H9 (cell line): ENCODE data around the gene SLC12A8. TPM values are rescaled to one million over a fixed set of nuclear protein-coding genes. Genes with fewer than 3 reads are reported as not detected.

ENCODE experiments used
- DNase-seq: peaks from one replicate; pipeline ENCODE4 v3.0.0-alpha.2; 2017
- H2AFZ ChIP-seq: one replicate; pipeline ENCODE4 v1.6.1; 2013; ENCODE audit warnings: mild to moderate bottlenecking, low read length, control low read depth, moderate library complexity
- H2AK5ac ChIP-seq: 2 replicates; pipeline ENCODE4 v1.6.1; 2013; ENCODE audit warnings: low read length, control low read depth, mixed read lengths; ENCODE audit not compliant: insufficient read length
- H2BK120ac ChIP-seq: one replicate; pipeline ENCODE4 v1.6.1; 2013; ENCODE audit warnings: low read depth, mild to moderate bottlenecking, low read length, control low read depth, inconsistent platforms; ENCODE audit not compliant: poor library complexity, severe bottlenecking
- H2BK12ac ChIP-seq: 2 replicates; pipeline ENCODE4 v1.6.1; 2013; ENCODE audit warnings: low read length, control low read depth, mixed read lengths, low read depth; ENCODE audit not compliant: insufficient read length
- H2BK15ac ChIP-seq: 2 replicates; pipeline ENCODE4 v1.6.1; 2013; ENCODE audit warnings: low read depth, low read length, control low read depth
- H2BK20ac ChIP-seq: one replicate; pipeline ENCODE4 v1.6.1; 2013; ENCODE audit warnings: low read depth, mild to moderate bottlenecking, low read length, control low read depth, inconsistent platforms; ENCODE audit not compliant: poor library complexity, severe bottlenecking
- H2BK5ac ChIP-seq: 2 replicates; pipeline ENCODE4 v1.6.1; 2013; ENCODE audit warnings: low read length, control low read depth, mixed read lengths; ENCODE audit not compliant: insufficient read length
- H3K14ac ChIP-seq: 2 replicates; pipeline ENCODE4 v1.6.1; 2013; ENCODE audit warnings: low read length, control low read depth; ENCODE audit not compliant: insufficient read depth
- H3K18ac ChIP-seq: 2 replicates; pipeline ENCODE4 v1.6.1; 2013; ENCODE audit warnings: low read depth, mild to moderate bottlenecking, mixed read lengths, low read length, control low read depth; ENCODE audit not compliant: insufficient read length
- H3K23ac ChIP-seq: 2 replicates; pipeline ENCODE4 v1.6.1; 2013; ENCODE audit warnings: low read length, control low read depth, mixed read lengths, low read depth; ENCODE audit not compliant: insufficient read length
- H3K23me2 ChIP-seq: 2 replicates; pipeline ENCODE4 v1.6.1; 2013; ENCODE audit warnings: low read depth, mild to moderate bottlenecking, mixed read lengths, low read length, control low read depth; ENCODE audit not compliant: insufficient read length, poor library complexity, severe bottlenecking
- H3K27ac ChIP-seq: 2 replicates; pipeline ENCODE4 v1.5.1; 2013; ENCODE audit warnings: low read length, control low read depth, mixed read lengths, low read depth; ENCODE audit not compliant: insufficient read length
- H3K27me3 ChIP-seq: 2 replicates; pipeline ENCODE4 v1.6.1; 2013; ENCODE audit warnings: low read length, control low read depth, inconsistent platforms; ENCODE audit not compliant: insufficient read depth
- H3K4ac ChIP-seq: 2 replicates; pipeline ENCODE4 v1.6.1; 2013; ENCODE audit warnings: low read depth, mild to moderate bottlenecking, control low read depth, inconsistent platforms, low read length, moderate library complexity
- H3K4me1 ChIP-seq: 2 replicates; pipeline ENCODE4 v1.6.1; 2013; ENCODE audit warnings: low read length, control low read depth, inconsistent platforms; ENCODE audit not compliant: insufficient read depth
- H3K4me2 ChIP-seq: 2 replicates; pipeline ENCODE4 v1.6.1; 2013; ENCODE audit warnings: low read length, control low read depth, mixed read lengths; ENCODE audit not compliant: insufficient read length, insufficient read depth
- H3K56ac ChIP-seq: 2 replicates; pipeline ENCODE4 v1.6.1; 2013; ENCODE audit warnings: low read depth, mild to moderate bottlenecking, mixed read lengths, low read length, control low read depth; ENCODE audit not compliant: insufficient read length
- H3K79me1 ChIP-seq: 2 replicates; pipeline ENCODE4 v1.6.1; 2013; ENCODE audit warnings: low read depth, mild to moderate bottlenecking, moderate library complexity, low read length, control low read depth, inconsistent platforms; ENCODE audit not compliant: insufficient read depth, poor library complexity, severe bottlenecking
- H3K79me2 ChIP-seq: 2 replicates; pipeline ENCODE4 v1.6.1; 2013; ENCODE audit warnings: low read length, control low read depth, inconsistent platforms; ENCODE audit not compliant: insufficient read depth
- H3K9ac ChIP-seq: 2 replicates; pipeline ENCODE4 v1.6.1; 2013; ENCODE audit warnings: low read length, control low read depth, mixed read lengths; ENCODE audit not compliant: insufficient read length; ENCODE audit errors: extremely low read depth
- H3K9me3 ChIP-seq: one replicate; pipeline ENCODE4 v1.6.1; 2013; ENCODE audit warnings: low read depth, low read length, inconsistent platforms; ENCODE audit not compliant: control insufficient read depth
- H3T11ph ChIP-seq: one replicate; pipeline ENCODE4 v1.6.1; 2013; ENCODE audit warnings: mild to moderate bottlenecking, low read length, control low read depth, inconsistent platforms
- H4K20me1 ChIP-seq: one replicate; pipeline ENCODE4 v1.6.1; 2013; ENCODE audit not compliant: control insufficient read depth, insufficient read length, insufficient read depth
- H4K5ac ChIP-seq: 2 replicates; pipeline ENCODE4 v1.6.1; 2013; ENCODE audit warnings: low read depth, mild to moderate bottlenecking, mixed read lengths, low read length, control low read depth; ENCODE audit not compliant: insufficient read length
- H4K8ac ChIP-seq: replicated peaks from 2 replicates; pipeline ENCODE4 v1.6.1; 2013; ENCODE audit warnings: low read length, control low read depth, mixed read lengths, low read depth; ENCODE audit not compliant: insufficient read length
- H4K91ac ChIP-seq: 2 replicates; pipeline ENCODE4 v1.6.1; 2013; ENCODE audit warnings: low read depth, mild to moderate bottlenecking, moderate library complexity, mixed read lengths, low read length, control low read depth; ENCODE audit not compliant: insufficient read length
- H3K27ac Mint-ChIP-seq, 3 experiments: 2 replicates in 2 of 3; 3 replicates in 1 of 3; pipeline ENCODE4 v1.8.0; 2020 to 2021; ENCODE audit warnings: mixed read lengths in 3 of 3, mild to moderate bottlenecking in 1 of 3, moderate library complexity in 1 of 3
- H3K27me3 Mint-ChIP-seq: 2 replicates; pipeline ENCODE4 v1.8.0; 2021; ENCODE audit warnings: low read depth, mild to moderate bottlenecking, moderate library complexity, mixed read lengths
- H3K36me3 Mint-ChIP-seq, 3 experiments: 2 replicates in 2 of 3; 3 replicates in 1 of 3; pipeline ENCODE4 v1.8.0; 2020 to 2021; ENCODE audit warnings: low read depth in 3 of 3, mixed read lengths in 3 of 3; ENCODE audit not compliant: insufficient read depth in 1 of 3
- H3K4me1 Mint-ChIP-seq, 2 experiments: 2 replicates each; pipeline ENCODE4 v1.8.0; 2020; ENCODE audit warnings: mixed read lengths in 2 of 2
- H3K4me3 Mint-ChIP-seq, 2 experiments: 2 replicates in 1 of 2; 3 replicates in 1 of 2; pipeline ENCODE4 v1.8.0; 2020 to 2021; ENCODE audit warnings: mild to moderate bottlenecking in 2 of 2, mixed read lengths in 2 of 2, moderate library complexity in 1 of 2
- H3K9me3 Mint-ChIP-seq, 2 experiments: 2 replicates in 1 of 2; 3 replicates in 1 of 2; pipeline ENCODE4 v1.8.0; 2020; ENCODE audit warnings: mild to moderate bottlenecking in 2 of 2, mixed read lengths in 2 of 2, moderate library complexity in 1 of 2
- CTCF ChIP-seq: fragments of 200-600 bp; sonication (generic); conservative IDR thresholded peaks from 3 replicates; pipeline ENCODE4 v1.8.0; 2021; ENCODE audit warnings: antibody characterized with exemption, mild to moderate bottlenecking
- WGBS: extraction: QIAGEN DNeasy Blood & Tissue Kit; methylation state at CpG from one replicate; pipeline ENCODE4 v1.1.7; 2013; ENCODE audit warnings: missing lambda C conversion rate, low lambda C conversion rate, mixed read lengths; ENCODE audit not compliant: insufficient read length; ENCODE audit errors: extremely low coverage; 5-methylcytosine and 5-hydroxymethylcytosine counted together
- total RNA-seq: library from RNA; stranded (reverse); gene quantifications from 2 replicates; pipeline ENCODE4 v1.2.1, GENCODE V29; 2021

The SLC12A8 gene
- total RNA-seq, 1 experiment from 2014 or later, result 8.2 TPM

- no peak overlapping the region for H2BK15ac ChIP-seq
These were observed 151.4 kb downstream of the SLC12A8 start for GRCh38 chr3:125061170-125061569.

More at GRCh38 chr3:125061170-125061569, 151.4 kb downstream of the SLC12A8 start:
- Histone ChIP-seq H3K4me1 (no peaks in the 10 kb centered on the region), H3K4ac (no peak overlapping the region), H2BK12ac (no peak overlapping the region), H3K27me3 (peaks cover 7% of the 10 kb centered on the region; the same call in 1 of the 2 replicates), H3K27ac (no peak overlapping the region), H2AFZ (no peak overlapping the region), H3K79me2 (no peaks in the 10 kb centered on the region), H3K9ac (no peak overlapping the region), H3K23ac (no peak overlapping the region), H3K23me2 (peaks cover 4% of the 10 kb centered on the region), H2BK20ac (no peak overlapping the region), H2BK5ac (no peak overlapping the region), H4K8ac (no peak overlapping the region), H2AK5ac (no peak overlapping the region), H3K4me2 (no peak overlapping the region), H3K79me1 (no peaks in the 10 kb centered on the region), H3K56ac (no peak overlapping the region), H3K14ac (no peak overlapping the region), H4K91ac (no peak overlapping the region), H4K20me1 (no peaks in the 10 kb centered on the region), H2BK120ac (no peak overlapping the region), H3K18ac (no peak overlapping the region), H3T11ph (no peak overlapping the region), H4K5ac (no peak overlapping the region), H3K9me3 (no peaks in the 10 kb centered on the region)
- no CpG with 5 or more reads among the region's 4 CpGs for WGBS
- H3K4me1 Mint-ChIP-seq, result peaks cover 39 to 41% of the 10 kb centered on the region in 2 experiments
- H3K4me3 Mint-ChIP-seq, result no peak overlapping the region
- no peak overlapping the region for H3K27ac Mint-ChIP-seq
- 0 out of 7 replicates have a peak, but pooled peaks cover 0 to 7% (median 0%) of the 10 kb centered on the region in 3 experiments for H3K36me3 Mint-ChIP-seq
- peaks cover 5% of the 10 kb centered on the region in 2 experiments; a peak in 3 of 5 replicates for H3K9me3 Mint-ChIP-seq
- H3K27me3 Mint-ChIP-seq, result peaks cover 65% of the 10 kb centered on the region
- DNase-seq, result no peak
- no peak for TF ChIP-seq CTCF
